Esophagus muscularis mucosa (tissue), 4 donors: ENCODE results near the gene ZNF292. TPM values are rescaled to one million over a fixed set of nuclear protein-coding genes. Genes with fewer than 3 reads are reported as not detected.

ENCODE experiments used
- DNase-seq: peaks from one replicate; pipeline ENCODE4 v3.0.0-alpha.2; 2017; ENCODE audit errors: extremely low spot score
- H3K27ac ChIP-seq, 4 donors: fragments of 200-600 bp; sonication (generic); replicated peaks in 1 of 4; 1 replicate in 3 of 4; 2 replicates in 1 of 4; pipeline ENCODE4 v1.5.1; 2016 to 2019; ENCODE audit warnings: mild to moderate bottlenecking in 1 of 4
- H3K27me3 ChIP-seq, 4 donors: fragments of 200-600 bp; sonication (generic); one replicate each; pipeline versions ENCODE4 v1.5.1 to v1.6.0; 2016 to 2019
- H3K36me3 ChIP-seq, 4 donors: fragments of 200-600 bp; sonication (generic); one replicate each; pipeline ENCODE4 v1.5.1; 2016 to 2019
- H3K4me1 ChIP-seq, 4 donors: fragments of 200-600 bp; sonication (generic); one replicate each; pipeline ENCODE4 v1.5.1; 2016 to 2019
- H3K4me3 ChIP-seq, 4 donors: fragments of 200-600 bp; sonication (generic); 1 replicate in 2 of 4; 2 replicates in 2 of 4; pipeline ENCODE4 v1.5.1; 2016 to 2019; ENCODE audit warnings: mild to moderate bottlenecking in 4 of 4, moderate library complexity in 1 of 4
- H3K9me3 ChIP-seq, 4 donors: fragments of 200-600 bp; sonication (generic); 1 replicate in 3 of 4; 2 replicates in 1 of 4; pipeline ENCODE4 v1.5.1; 2016 to 2019
- CTCF ChIP-seq, 3 experiments: fragments of 200-600 bp in 2 of 3; fragments of 450-650 bp in 1 of 3; sonication (generic) in 2 of 3; IDR thresholded peaks; one replicate each; pipeline ENCODE4 v1.5.1; 2017 to 2019; ENCODE audit warnings: antibody characterized with exemption in 3 of 3, mild to moderate bottlenecking in 2 of 3, moderate library complexity in 1 of 3
- EP300 ChIP-seq: sonication (generic); formaldehyde crosslinking; IDR thresholded peaks from one replicate; pipeline ENCODE4 v1.6.1; 2017; ENCODE audit warnings: antibody characterized with exemption
- POLR2A ChIP-seq: fragments of 450-650 bp; IDR thresholded peaks from one replicate; pipeline ENCODE4 v1.6.1; 2017; ENCODE audit warnings: antibody characterized with exemption, moderate library complexity, mild to moderate bottlenecking, low read depth
- POLR2AphosphoS5 ChIP-seq, 2 donors: sonication (generic); formaldehyde crosslinking; IDR thresholded peaks; one replicate each; pipeline ENCODE4 v1.6.1; 2017; ENCODE audit warnings: antibody characterized with exemption in 2 of 2
- WGBS: methylation state at CpG from one replicate; pipeline ENCODE4 v1.1.5; 2018; 5-methylcytosine and 5-hydroxymethylcytosine counted together
- intact Hi-C: fragments of 100-400 bp; cut with DNase I; formaldehyde crosslinking; loops from one replicate; pipeline ENCODE4 v1.15.1; 2023
- total RNA-seq, 4 donors: library from RNA; depleted of rRNA; stranded (reverse); fragments of >200 nt; gene quantifications; one replicate each; pipeline versions ENCODE4 v1.1.0 to v1.2.1, GENCODE V29; 2016

ZNF292 gene
- total RNA-seq, 4 donors from 2014 or later: 28.3 to 44.9 (median 32.2) TPM

GRCh38 chr6:87308970-87309369 is 153.6 kb downstream of the ZNF292 start:
- TF ChIP-seq POLR2A (no peak), EP300 (no peak)
- Histone ChIP-seq H3K27me3 (no peaks in the 10 kb centered on the region), H3K4me3 (no peak overlapping the region), H3K36me3 (no peaks in the 10 kb centered on the region), H3K4me1 (no peaks in the 10 kb centered on the region), H3K9me3 (peaks cover 0 to 3% (median 0%) of the 10 kb centered on the region in 4 donors), H3K27ac (no peak overlapping the region)
- 52% methylated on average over 4 of the region's 4 CpGs for WGBS
- intact Hi-C loops: no loop called here
- peak; percentile 57 for DNase-seq

GRCh38 chr6:87312860-87313259 is 157.5 kb downstream of the ZNF292 start:
- no peak for DNase-seq
- Histone ChIP-seq H3K9me3 (no peaks in the 10 kb centered on the region), H3K27ac (no peak overlapping the region), H3K4me1 (no peaks in the 10 kb centered on the region), H3K36me3 (no peaks in the 10 kb centered on the region), H3K4me3 (no peak overlapping the region), H3K27me3 (peaks cover 0 to 19% (median 0%) of the 10 kb centered on the region in 4 donors)
- intact Hi-C loops: no loop called here
- TF ChIP-seq CTCF (IDR thresholded peaks at IDR 0.05) (no peak), POLR2A (no peak), POLR2AphosphoS5 (IDR thresholded peaks at IDR 0.05) (no peak), EP300 (no peak)
- WGBS: 0% methylated on average over 1 of the region's 1 CpG

Other genes starting within 250 kb of the ZNF292 start
- under 1 TPM in 3 of 4 donors, not detected in 1; 0.17 to 0.40 (median 0.19) TPM for gene HTR1E, start 218.0 kb upstream of the ZNF292 start, total RNA-seq
- not detected for gene CGA, start 60.5 kb upstream of the ZNF292 start, total RNA-seq
- gene SMIM8, start 167.0 kb downstream of the ZNF292 start, total RNA-seq: 10 to 100 TPM in 1 of 4 donors, 1 to 10 TPM in 3; 5.3 to 12.0 (median 7.5) TPM
- gene GJB7, start 173.7 kb downstream of the ZNF292 start, total RNA-seq: not detected
- gene C6orf163, start 189.2 kb downstream of the ZNF292 start, total RNA-seq: 1 to 10 TPM in 3 of 4 donors, under 1 TPM in 1; 0.99 to 2.7 (median 1.8) TPM